A549 (cell line): ENCODE results near the gene GSK3B.

Source experiments
- CHD4 ChIP-seq: fragments of 200-600 bp; sonication (generic); IDR thresholded peaks from 2 replicates; pipeline ENCODE4 v1.6.1; 2016; ENCODE audit warnings: antibody characterized with exemption, mild to moderate bottlenecking, borderline replicate concordance
- HOXA7 ChIP-seq: fragments of 250-450 bp; sonication (Bioruptor Pico); IDR thresholded peaks from 2 replicates; pipeline ENCODE4 v1.5.0; 2020; ENCODE audit warnings: mild to moderate bottlenecking, moderate library complexity
- NPAS2 ChIP-seq: fragments of 250-450 bp; sonication (Bioruptor Pico); IDR thresholded peaks from 2 replicates; pipeline ENCODE4 v1.8.0; 2022; ENCODE audit warnings: mild to moderate bottlenecking, moderate library complexity, borderline replicate concordance
- POLR2A ChIP-seq: IDR thresholded peaks from 2 replicates; pipeline ENCODE4 v1.6.1; 2012; ENCODE audit warnings: mild to moderate bottlenecking, low read length
- RAD21 ChIP-seq, 2 experiments: fragments of >200 bp in 1 of 2; sonication (Bioruptor Twin) in 1 of 2; formaldehyde crosslinking in 1 of 2; IDR thresholded peaks in 1 of 2; conservative IDR thresholded peaks in 1 of 2; 2 replicates in 1 of 2; 3 replicates in 1 of 2; pipeline ENCODE4 v1.6.1; 2012 to 2018; ENCODE audit warnings: inconsistent platforms in 1 of 2
- RCOR1 ChIP-seq: fragments of 150-350 bp; IDR thresholded peaks from 2 replicates; pipeline ENCODE4 v1.6.1; 2014; ENCODE audit warnings: antibody characterized with exemption, low read length, low read depth
- RFX5 ChIP-seq: fragments of 450-650 bp; IDR thresholded peaks from 2 replicates; pipeline ENCODE4 v1.7.1; 2014; ENCODE audit warnings: antibody characterized with exemption, mild to moderate bottlenecking, moderate library complexity
- TF ChIP-seq, protein P1 (sequence below): fragments of >200 bp; sonication (Bioruptor Twin); formaldehyde crosslinking; IDR thresholded peaks from 3 replicates; pipeline ENCODE4 v1.5.1; 2016
- TF ChIP-seq, protein P2 (sequence below): IDR thresholded peaks from 2 replicates; pipeline ENCODE4 v1.6.1; 2012
- TF ChIP-seq, protein P3 (sequence below): IDR thresholded peaks from 2 replicates; pipeline ENCODE4 v1.6.1; 2012

DNA sequence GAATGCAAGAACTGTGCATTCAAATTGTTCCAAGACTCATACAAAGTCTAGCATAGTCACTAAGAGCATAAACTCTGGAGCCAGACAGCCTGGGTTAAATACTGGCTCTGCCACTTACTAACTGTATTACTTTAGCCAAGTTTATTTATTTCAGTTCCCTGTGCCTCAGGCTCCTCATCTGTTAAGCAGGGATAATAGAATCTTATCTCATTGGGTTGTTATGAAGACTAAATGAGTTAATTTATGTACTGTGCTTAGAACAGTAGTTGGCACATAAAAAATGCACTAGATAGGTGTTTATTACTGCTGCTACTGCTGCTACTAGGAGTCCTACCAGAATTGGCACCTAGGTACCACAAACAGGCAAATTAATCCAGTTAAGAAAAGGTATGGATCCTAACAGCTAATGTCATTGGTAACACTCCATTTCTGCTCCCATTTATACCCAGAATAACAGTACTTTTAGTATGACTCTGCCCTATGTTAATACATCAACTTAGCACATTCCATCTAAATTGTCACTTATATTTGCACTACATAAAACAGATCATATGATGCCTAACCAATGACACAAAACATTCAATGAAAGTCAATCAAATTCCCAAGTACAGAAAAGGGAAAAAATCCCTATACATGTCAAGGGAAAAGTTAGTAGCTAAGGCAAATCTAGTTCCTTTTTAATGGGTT is 45.7 kb downstream of the GSK3B start:
- TF ChIP-seq NPAS2 (CRISPR knock-in tag) (no peak), POLR2A (no peak), RCOR1 (no peak), HOXA7 (CRISPR knock-in tag) (no peak), RFX5 (no peak), RAD21 (conservative IDR thresholded peaks at IDR 0.05 in 1 of 2, IDR thresholded peaks at IDR 0.05 in 1 of 2) (no peak), CHD4 (no peak)
- TF ChIP-seq, protein P1, sequence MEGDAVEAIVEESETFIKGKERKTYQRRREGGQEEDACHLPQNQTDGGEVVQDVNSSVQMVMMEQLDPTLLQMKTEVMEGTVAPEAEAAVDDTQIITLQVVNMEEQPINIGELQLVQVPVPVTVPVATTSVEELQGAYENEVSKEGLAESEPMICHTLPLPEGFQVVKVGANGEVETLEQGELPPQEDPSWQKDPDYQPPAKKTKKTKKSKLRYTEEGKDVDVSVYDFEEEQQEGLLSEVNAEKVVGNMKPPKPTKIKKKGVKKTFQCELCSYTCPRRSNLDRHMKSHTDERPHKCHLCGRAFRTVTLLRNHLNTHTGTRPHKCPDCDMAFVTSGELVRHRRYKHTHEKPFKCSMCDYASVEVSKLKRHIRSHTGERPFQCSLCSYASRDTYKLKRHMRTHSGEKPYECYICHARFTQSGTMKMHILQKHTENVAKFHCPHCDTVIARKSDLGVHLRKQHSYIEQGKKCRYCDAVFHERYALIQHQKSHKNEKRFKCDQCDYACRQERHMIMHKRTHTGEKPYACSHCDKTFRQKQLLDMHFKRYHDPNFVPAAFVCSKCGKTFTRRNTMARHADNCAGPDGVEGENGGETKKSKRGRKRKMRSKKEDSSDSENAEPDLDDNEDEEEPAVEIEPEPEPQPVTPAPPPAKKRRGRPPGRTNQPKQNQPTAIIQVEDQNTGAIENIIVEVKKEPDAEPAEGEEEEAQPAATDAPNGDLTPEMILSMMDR = no peak
- TF ChIP-seq, protein P2, sequence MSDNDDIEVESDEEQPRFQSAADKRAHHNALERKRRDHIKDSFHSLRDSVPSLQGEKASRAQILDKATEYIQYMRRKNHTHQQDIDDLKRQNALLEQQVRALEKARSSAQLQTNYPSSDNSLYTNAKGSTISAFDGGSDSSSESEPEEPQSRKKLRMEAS = no peak
- TF ChIP-seq, protein P3, sequence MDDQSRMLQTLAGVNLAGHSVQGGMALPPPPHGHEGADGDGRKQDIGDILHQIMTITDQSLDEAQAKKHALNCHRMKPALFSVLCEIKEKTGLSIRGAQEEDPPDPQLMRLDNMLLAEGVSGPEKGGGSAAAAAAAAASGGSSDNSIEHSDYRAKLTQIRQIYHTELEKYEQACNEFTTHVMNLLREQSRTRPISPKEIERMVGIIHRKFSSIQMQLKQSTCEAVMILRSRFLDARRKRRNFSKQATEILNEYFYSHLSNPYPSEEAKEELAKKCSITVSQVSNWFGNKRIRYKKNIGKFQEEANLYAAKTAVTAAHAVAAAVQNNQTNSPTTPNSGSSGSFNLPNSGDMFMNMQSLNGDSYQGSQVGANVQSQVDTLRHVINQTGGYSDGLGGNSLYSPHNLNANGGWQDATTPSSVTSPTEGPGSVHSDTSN = no peak
